A673 (cell line): ENCODE data around the gene NUP88. TPM values are rescaled to one million over a fixed set of nuclear protein-coding genes. Genes with fewer than 3 reads are reported as not detected.

ENCODE experiments used
- BruUV-seq: library from RNA; stranded (reverse); fragments of 400-500 nt; replicated peaks from 2 replicates; lab custom pipeline; 2021; lab: Mats Ljungman, UMichigan
- CTCF ChIA-PET: fragments of 300-600 bp; sonication (Branson Sonifier 250); formaldehyde crosslinking; loops from one replicate; lab custom pipeline; 2022; ENCODE audit warnings: antibody characterized with exemption; lab: Charles Lee
- POLR2A ChIA-PET: fragments of 300-600 bp; sonication (Branson Sonifier 250); formaldehyde crosslinking; loops from one replicate; lab custom pipeline; 2022; ENCODE audit warnings: antibody characterized with exemption; ENCODE audit not compliant: low non-redundant PET; lab: Charles Lee
- DNase-seq: peaks from one replicate; pipeline ENCODE4 v3.0.0-alpha.2; 2015; ENCODE audit warnings: low spot score
- H3K27ac ChIP-seq: fragments of 200-600 bp; sonication (generic); 2 replicates; pipeline ENCODE4 v1.5.1; 2016; ENCODE audit warnings: mixed run types, low read depth, mild to moderate bottlenecking, mixed read lengths, antibody characterized with exemption, low read length; ENCODE audit not compliant: poor library complexity, severe bottlenecking
- H3K27me3 ChIP-seq: fragments of 200-600 bp; sonication (generic); replicated peaks from 2 replicates; pipeline ENCODE4 v1.6.1; 2017; ENCODE audit warnings: mixed run types, low read depth, mild to moderate bottlenecking, mixed read lengths, antibody characterized with exemption, low read length; ENCODE audit not compliant: insufficient read depth, poor library complexity
- H3K36me3 ChIP-seq: fragments of 200-600 bp; sonication (generic); 2 replicates; pipeline ENCODE4 v1.6.1; 2016; ENCODE audit warnings: mixed run types, mild to moderate bottlenecking, mixed read lengths, antibody characterized with exemption, low read length; ENCODE audit not compliant: insufficient read depth, poor library complexity, severe bottlenecking
- H3K4me1 ChIP-seq: fragments of 200-600 bp; sonication (generic); 2 replicates; pipeline ENCODE4 v1.6.1; 2017; ENCODE audit warnings: mixed run types, mild to moderate bottlenecking, mixed read lengths, antibody characterized with exemption, low read length; ENCODE audit not compliant: insufficient read depth, poor library complexity, severe bottlenecking
- H3K4me3 ChIP-seq: fragments of 200-600 bp; sonication (generic); 2 replicates; pipeline ENCODE4 v1.5.1; 2016; ENCODE audit warnings: low read depth, mixed run types, mild to moderate bottlenecking, mixed read lengths, low read length; ENCODE audit not compliant: poor library complexity, severe bottlenecking
- H3K9me3 ChIP-seq: fragments of 200-600 bp; sonication (generic); 2 replicates; pipeline ENCODE4 v1.6.1; 2016; ENCODE audit warnings: mixed run types, low read depth, mild to moderate bottlenecking, mixed read lengths, antibody characterized with exemption, low read length; ENCODE audit not compliant: poor library complexity, severe bottlenecking
- CTCF ChIP-seq: fragments of 300-800, 200-600 bp; sonication (generic); conservative IDR thresholded peaks from 2 replicates; pipeline ENCODE4 v1.5.1; 2017; ENCODE audit warnings: low read depth, mild to moderate bottlenecking, antibody characterized with exemption, low read length, moderate library complexity, mixed read lengths
- EZH2 ChIP-seq: fragments of 200-600 bp; sonication (generic); IDR thresholded peaks from 2 replicates; pipeline ENCODE4 v1.6.1; 2017; ENCODE audit warnings: borderline replicate concordance, low read depth, mild to moderate bottlenecking, mixed read lengths, antibody characterized with exemption, low read length; ENCODE audit not compliant: poor library complexity, severe bottlenecking
- intact Hi-C: fragments of 100-400 bp; cut with micrococcal nuclease; formaldehyde crosslinking; loops from one replicate; pipeline ENCODE4 v1.10.0; 2022; ENCODE audit not compliant: unreplicated experiment
- total RNA-seq: library from RNA; stranded (reverse); gene quantifications from 2 replicates; pipeline ENCODE4 v1.2.3, GENCODE V29; 2021

The NUP88 gene
- total RNA-seq, 1 experiment from 2014 or later = 132 TPM

GRCh38 chr17:5378566-5379207 lies 40.8 kb downstream of the NUP88 start:
- BruUV-seq = no TSS peak
- intact Hi-C loops = no loop called here

GRCh38 chr17:5373112-5373511 lies 46.4 kb downstream of the NUP88 start:
- no peaks in the 10 kb centered on the region for H3K4me1 ChIP-seq
- ChIA-PET CTCF (no interaction called here), POLR2A (no interaction called here)
- H3K27ac ChIP-seq = no peak overlapping the region
- no peak overlapping the region for H3K4me3 ChIP-seq
- intact Hi-C loops = no loop called here
- DNase-seq = no peak
- no peaks in the 10 kb centered on the region for H3K9me3 ChIP-seq
- no peak for TF ChIP-seq CTCF
- TF ChIP-seq EZH2 = no peak
- H3K36me3 ChIP-seq = peaks cover 57% of the 10 kb centered on the region
- H3K27me3 ChIP-seq = no peaks in the 10 kb centered on the region
- BruUV-seq = no TSS peak

More at GRCh38 chr17:5378566-5379207, 40.8 kb downstream of the NUP88 start:
- TF ChIP-seq CTCF (no peak), EZH2 (no peak)
- no peak for DNase-seq
- H3K27me3 ChIP-seq = no peaks in the 10 kb centered on the region
- H3K27ac ChIP-seq = no peak overlapping the region
- H3K36me3 ChIP-seq = peaks cover 69% of the 10 kb centered on the region
- H3K4me1 ChIP-seq = peaks cover 11% of the 10 kb centered on the region
- ChIA-PET CTCF (no interaction called here), POLR2A (no interaction called here)
- H3K4me3 ChIP-seq = no peak overlapping the region
- no peaks in the 10 kb centered on the region for H3K9me3 ChIP-seq

GRCh38 chr17:5370411-5370810 lies 49.1 kb downstream of the NUP88 start:
- no peak for TF ChIP-seq CTCF
- no peak for TF ChIP-seq EZH2
- no peak overlapping the region for H3K27ac ChIP-seq
- intact Hi-C loops = no loop called here
- no peak for DNase-seq
- CTCF ChIA-PET = interaction anchor here (0.6 kb wide), 1 partner anchor 12 kb away, joined by 3 read pairs; no protein-coding TSS in a partner anchor
- no peaks in the 10 kb centered on the region for H3K27me3 ChIP-seq
- H3K4me1 ChIP-seq = no peaks in the 10 kb centered on the region
- peaks cover 35% of the 10 kb centered on the region for H3K36me3 ChIP-seq
- no peaks in the 10 kb centered on the region for H3K9me3 ChIP-seq
- POLR2A ChIA-PET = no interaction called here
- no peak overlapping the region for H3K4me3 ChIP-seq
- no TSS peak for BruUV-seq
